K562 (cell line): Measurements from ENCODE around the gene ANKRD24. TPM values are rescaled to one million over a fixed set of nuclear protein-coding genes. Genes with fewer than 3 reads are reported as not detected.

Experiments
- ADNP ChIP-seq: fragments of 200-800 bp; sonication (Bioruptor generic); IDR thresholded peaks from 2 replicates; pipeline ENCODE4 v1.6.1; 2016; ENCODE audit warnings: missing genetic modification characterization, missing compliant biosample characterization
- ARHGAP35 ChIP-seq: fragments of 450-650 bp; IDR thresholded peaks from 2 replicates; pipeline ENCODE4 v1.6.1; 2018; ENCODE audit not compliant: partially characterized antibody
- CBX2 ChIP-seq: fragments of 200-600 bp; sonication (generic); IDR thresholded peaks from one replicate; pipeline ENCODE4 v1.6.1; 2012; ENCODE audit warnings: mild to moderate bottlenecking, low read length, inconsistent platforms; ENCODE audit not compliant: insufficient read depth, poor library complexity, severe bottlenecking
- DPF2 ChIP-seq: fragments of 450-650 bp; IDR thresholded peaks from 2 replicates; pipeline ENCODE4 v1.6.1; 2016
- FOXP1 ChIP-seq: sonication (generic); formaldehyde crosslinking; IDR thresholded peaks from 2 replicates; pipeline ENCODE4 v1.8.0; 2022; ENCODE audit warnings: mild to moderate bottlenecking, missing genetic modification reagents
- GATAD2A ChIP-seq: fragments of 450-650 bp; IDR thresholded peaks from 2 replicates; pipeline ENCODE4 v1.6.1; 2017
- MCM2 ChIP-seq: fragments of 450-650 bp; IDR thresholded peaks from 2 replicates; pipeline ENCODE4 v1.6.1; 2017; ENCODE audit warnings: low read depth, mild to moderate bottlenecking
- MCM7 ChIP-seq, 2 experiments: fragments of 450-650 bp; IDR thresholded peaks; 2 replicates each; pipeline ENCODE4 v1.6.1; 2016 to 2018
- NEUROD1 ChIP-seq: fragments of 150-350 bp; IDR thresholded peaks from 2 replicates; pipeline ENCODE4 v1.6.1; 2014; ENCODE audit warnings: borderline replicate concordance, low read length, low read depth; ENCODE audit not compliant: partially characterized antibody
- NFE2L1 ChIP-seq: fragments of 450-650 bp; IDR thresholded peaks from 2 replicates; pipeline ENCODE4 v1.6.1; 2016; ENCODE audit warnings: missing genetic modification characterization, low read depth, mild to moderate bottlenecking, missing compliant biosample characterization, moderate library complexity, borderline replicate concordance
- NR1H2 ChIP-seq: sonication (generic); formaldehyde crosslinking; IDR thresholded peaks from 2 replicates; pipeline ENCODE4 v1.4.0; 2020; ENCODE audit warnings: mild to moderate bottlenecking, missing genetic modification reagents
- PCBP2 ChIP-seq: fragments of 200-400 bp; formaldehyde crosslinking; IDR thresholded peaks from 2 replicates; pipeline ENCODE4 v1.6.1; 2018; ENCODE audit warnings: low read length, low read depth, mild to moderate bottlenecking, moderate library complexity; ENCODE audit not compliant: poor library complexity, severe bottlenecking
- PHB2 ChIP-seq: fragments of 450-650 bp; IDR thresholded peaks from 2 replicates; pipeline ENCODE4 v1.6.1; 2017; ENCODE audit warnings: low read depth
- POLR2A ChIP-seq: fragments of 450-650 bp; conservative IDR thresholded peaks from 2 replicates; pipeline ENCODE4 v1.6.1; 2016
- POLR2H ChIP-seq: IDR thresholded peaks from 2 replicates; pipeline ENCODE4 v1.6.1; 2016; ENCODE audit warnings: missing genetic modification characterization, low read depth, mild to moderate bottlenecking, control low read depth, missing compliant biosample characterization, moderate library complexity
- RB1 ChIP-seq: fragments of 450-650 bp; IDR thresholded peaks from 2 replicates; pipeline ENCODE4 v1.6.1; 2017; ENCODE audit warnings: low read depth, mild to moderate bottlenecking
- SIN3A ChIP-seq, 2 experiments: fragments of 150-350 bp in 1 of 2; IDR thresholded peaks; 2 replicates each; pipeline ENCODE4 v1.6.1; 2011 to 2016; ENCODE audit warnings: borderline replicate concordance in 2 of 2, low read depth in 2 of 2, low read length in 2 of 2, mild to moderate bottlenecking in 2 of 2, moderate library complexity in 2 of 2; ENCODE audit not compliant: control insufficient read depth in 1 of 2
- SMAD1 ChIP-seq: fragments of 150-350 bp; IDR thresholded peaks from 2 replicates; pipeline ENCODE4 v1.6.1; 2014; ENCODE audit warnings: low read length, low read depth; ENCODE audit not compliant: partially characterized antibody
- SMAD3 ChIP-seq: fragments of 450-650 bp; formaldehyde crosslinking; conservative IDR thresholded peaks from 2 replicates; pipeline ENCODE4 v1.4.0; 2020; ENCODE audit warnings: mild to moderate bottlenecking
- TCF7 ChIP-seq: sonication (generic); IDR thresholded peaks from 2 replicates; pipeline ENCODE4 v1.6.1; 2016; ENCODE audit warnings: antibody characterized with exemption, borderline replicate concordance
- TOE1 ChIP-seq, 2 experiments: fragments of 450-650 bp in 1 of 2; sonication (generic) in 1 of 2; formaldehyde crosslinking in 1 of 2; IDR thresholded peaks; 2 replicates each; pipeline versions ENCODE4 v1.7.1 to v1.8.0; 2016 to 2022; ENCODE audit warnings: borderline replicate concordance in 2 of 2, mild to moderate bottlenecking in 2 of 2, antibody characterized with exemption in 1 of 2, inconsistent platforms in 1 of 2, low read depth in 1 of 2, missing genetic modification reagents in 1 of 2, moderate library complexity in 1 of 2
- ZNF197 ChIP-seq: fragments of 200-800 bp; sonication (Bioruptor generic); IDR thresholded peaks from 2 replicates; pipeline ENCODE4 v1.6.1; 2016; ENCODE audit warnings: low read depth, missing genetic modification characterization, missing compliant biosample characterization
- ZNF23 ChIP-seq: fragments of 250-450 bp; sonication (Bioruptor Pico); IDR thresholded peaks from 2 replicates; pipeline ENCODE4 v1.4.0; 2020; ENCODE audit warnings: mild to moderate bottlenecking
- ZNF644 ChIP-seq: fragments of 200-800 bp; sonication (Bioruptor generic); IDR thresholded peaks from 2 replicates; pipeline ENCODE4 v1.6.1; 2016; ENCODE audit warnings: low read depth, missing genetic modification characterization, missing compliant biosample characterization
- polyA plus RNA-seq, 8 experiments: library from polyadenylated mRNA; depleted of rRNA in 4 of 8; stranded (reverse) in 5 of 8; unstranded in 3 of 8; fragments of >200 nt; fragmentation: Nextera tagmentation in 2 of 8; fragmentation: Illumina TruSeq in 1 of 8; extraction: Ambion mirVana in 2 of 8; extraction: Trizol in 1 of 8; gene quantifications; 2 replicates each; pipeline versions ENCODE4 v1.2.1 to v1.2.3, GENCODE V29; 2011 to 2014; ENCODE audit warnings: inconsistent platforms in 1 of 8, missing spikeins in 1 of 8
- total RNA-seq, 7 experiments: library from RNA; depleted of rRNA in 6 of 7; stranded (reverse); fragments of >200 nt in 6 of 7; fragmentation: Illumina TruSeq in 2 of 7; extraction: Trizol in 2 of 7; gene quantifications; 2 replicates each; pipeline versions ENCODE4 v1.2.1 to v1.2.3, GENCODE V29; 2011 to 2021; ENCODE audit warnings: low replicate concordance in 1 of 7
- TF ChIP-seq, protein P1 (sequence below): fragments of 250-450 bp; sonication (Bioruptor Pico); IDR thresholded peaks from 2 replicates; pipeline ENCODE4 v1.5.1; 2021; ENCODE audit warnings: mild to moderate bottlenecking
- TF ChIP-seq, protein P2 (sequence below): fragments of 450-650 bp; IDR thresholded peaks from 2 replicates; pipeline ENCODE4 v1.6.1; 2018; ENCODE audit warnings: mild to moderate bottlenecking, low read depth; ENCODE audit not compliant: partially characterized antibody

Gene ANKRD24
- total and polyA plus RNA-seq, 9 of the 15 experiments (the other 6 are each of a cell fraction or from before 2014, with no cell fraction given): 0.07 to 0.12 (median 0.09) TPM; not detected in 5

DNA sequence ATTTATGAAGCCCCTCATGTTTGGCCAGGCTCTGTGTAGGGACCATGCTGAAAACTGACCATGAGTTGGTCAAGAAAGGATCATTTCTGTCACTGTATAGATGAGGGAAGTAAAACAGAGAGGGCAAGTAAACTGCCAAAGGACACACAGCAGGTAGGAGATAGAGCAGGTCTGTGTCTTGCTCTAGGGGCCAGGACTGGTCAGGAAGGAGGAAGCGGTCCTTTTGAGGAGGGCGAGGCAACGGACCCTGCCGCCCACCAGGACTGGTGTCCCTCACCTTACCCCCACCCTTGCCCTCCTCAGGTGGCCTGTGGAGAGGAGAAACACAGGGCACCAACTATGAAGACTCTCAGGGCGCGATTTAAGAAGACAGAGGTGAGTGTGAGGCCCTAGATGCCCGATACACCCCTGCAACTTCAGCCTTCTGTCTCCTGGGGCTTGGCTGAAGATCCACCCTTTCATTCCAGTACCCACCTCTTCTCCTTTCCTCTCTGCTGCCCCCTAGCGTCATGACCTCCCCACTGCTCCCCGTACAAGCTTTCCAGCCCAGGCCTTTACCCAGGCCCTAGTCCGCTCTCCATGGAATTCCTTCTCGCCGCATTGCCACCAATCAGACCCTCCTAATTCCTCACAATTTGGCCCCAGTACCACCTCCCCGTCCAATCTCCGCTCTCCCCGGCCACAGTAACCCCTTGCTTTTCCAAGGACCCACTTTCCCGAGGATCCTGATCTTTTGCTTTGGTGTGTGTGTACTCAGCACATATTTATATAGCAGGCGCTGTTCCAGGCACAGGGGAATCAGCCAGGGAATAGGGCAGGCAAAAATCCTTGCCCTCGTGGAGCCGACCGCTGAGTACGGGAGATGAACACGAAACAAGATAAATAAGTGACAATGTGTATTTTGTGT, 3.9 kb downstream of the ANKRD24 start (continued):
- TF ChIP-seq ZNF197 (CRISPR knock-in tag): no peak
- no peak for TF ChIP-seq MCM2
- TF ChIP-seq NR1H2 (CRISPR knock-in tag): no peak
- peak; percentile 26; the same call in 1 of the 2 replicates for TF ChIP-seq TOE1 (IDR thresholded peaks at IDR 0.05; ENCODE audit: borderline replicate concordance)
- TF ChIP-seq TOE1 (CRISPR knock-in tag; IDR thresholded peaks at IDR 0.05; ENCODE audit: borderline replicate concordance, low read depth): no peak
- TF ChIP-seq POLR2A: no peak
- TF ChIP-seq ZNF23 (CRISPR knock-in tag): no peak
- no peak for TF ChIP-seq PHB2
- TF ChIP-seq FOXP1 (CRISPR knock-in tag): 0 out of 2 replicates have a peak, but pooled peaks have one; percentile 3
- no peak for TF ChIP-seq MCM7 (IDR thresholded peaks at IDR 0.05)
- no peak for TF ChIP-seq DPF2
- TF ChIP-seq RB1: no peak; the same call in 1 of the 2 replicates
- TF ChIP-seq, protein P1, sequence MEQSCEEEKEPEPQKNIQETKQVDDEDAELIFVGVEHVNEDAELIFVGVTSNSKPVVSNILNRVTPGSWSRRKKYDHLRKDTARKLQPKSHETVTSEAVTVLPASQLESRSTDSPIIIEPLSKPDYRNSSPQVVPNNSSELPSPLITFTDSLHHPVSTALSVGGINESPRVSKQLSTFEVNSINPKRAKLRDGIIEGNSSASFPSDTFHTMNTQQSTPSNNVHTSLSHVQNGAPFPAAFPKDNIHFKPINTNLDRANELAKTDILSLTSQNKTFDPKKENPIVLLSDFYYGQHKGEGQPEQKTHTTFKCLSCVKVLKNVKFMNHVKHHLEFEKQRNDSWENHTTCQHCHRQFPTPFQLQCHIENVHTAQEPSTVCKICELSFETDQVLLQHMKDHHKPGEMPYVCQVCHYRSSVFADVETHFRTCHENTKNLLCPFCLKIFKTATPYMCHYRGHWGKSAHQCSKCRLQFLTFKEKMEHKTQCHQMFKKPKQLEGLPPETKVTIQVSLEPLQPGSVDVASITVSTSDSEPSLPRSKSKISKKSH (CRISPR knock-in tag): no peak
- no peak for TF ChIP-seq GATAD2A
- no peak for TF ChIP-seq SIN3A (IDR thresholded peaks at IDR 0.05; ENCODE audit: borderline replicate concordance in 2 of 2, control insufficient read depth in 1 of 2, low read depth in 2 of 2, low read length in 2 of 2)
- no peak for TF ChIP-seq CBX2
- TF ChIP-seq ARHGAP35: no peak
- no peak for TF ChIP-seq ZNF644 (tag)
- TF ChIP-seq, protein P2, sequence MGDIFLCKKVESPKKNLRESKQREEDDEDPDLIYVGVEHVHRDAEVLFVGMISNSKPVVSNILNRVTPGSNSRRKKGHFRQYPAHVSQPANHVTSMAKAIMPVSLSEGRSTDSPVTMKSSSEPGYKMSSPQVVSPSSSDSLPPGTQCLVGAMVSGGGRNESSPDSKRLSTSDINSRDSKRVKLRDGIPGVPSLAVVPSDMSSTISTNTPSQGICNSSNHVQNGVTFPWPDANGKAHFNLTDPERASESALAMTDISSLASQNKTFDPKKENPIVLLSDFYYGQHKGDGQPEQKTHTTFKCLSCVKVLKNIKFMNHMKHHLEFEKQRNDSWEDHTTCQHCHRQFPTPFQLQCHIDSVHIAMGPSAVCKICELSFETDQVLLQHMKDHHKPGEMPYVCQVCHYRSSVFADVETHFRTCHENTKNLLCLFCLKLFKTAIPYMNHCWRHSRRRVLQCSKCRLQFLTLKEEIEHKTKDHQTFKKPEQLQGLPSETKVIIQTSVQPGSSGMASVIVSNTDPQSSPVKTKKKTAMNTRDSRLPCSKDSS: no peak
- peak; percentile 74 for TF ChIP-seq ADNP (tag)
- no peak for TF ChIP-seq TCF7
- no peak for TF ChIP-seq SMAD1
- TF ChIP-seq SMAD3: no peak
- TF ChIP-seq POLR2H: no peak
- TF ChIP-seq NEUROD1: no peak
- TF ChIP-seq NFE2L1 (tag): no peak
- no peak for TF ChIP-seq PCBP2
